GM12878 (cell line): ENCODE results near the gene MACF1.

ENCODE experiments used
- CEBPZ ChIP-seq: fragments of 150-350 bp; IDR thresholded peaks from 2 replicates; pipeline ENCODE4 v1.6.1; 2016; ENCODE audit warnings: low read depth, low read length
- CTCF ChIP-seq, 3 experiments: IDR thresholded peaks in 2 of 3; conservative IDR thresholded peaks in 1 of 3; 2 replicates each; pipeline ENCODE4 v1.5.1; 2011; ENCODE audit warnings: low read depth in 3 of 3, low read length in 3 of 3, mild to moderate bottlenecking in 3 of 3, control low read depth in 2 of 3, moderate library complexity in 2 of 3, inconsistent platforms in 1 of 3, mixed read lengths in 1 of 3; ENCODE audit not compliant: control insufficient read depth in 2 of 3, insufficient read depth in 1 of 3; ENCODE audit errors: extremely low read depth in 1 of 3
- EP300 ChIP-seq, 2 experiments: fragments of 150-350 bp in 1 of 2; IDR thresholded peaks; 2 replicates each; pipeline ENCODE4 v1.6.1; 2011 to 2012; ENCODE audit warnings: low read depth in 2 of 2, low read length in 2 of 2, borderline replicate concordance in 1 of 2, improper control_type of control experiment in 1 of 2, inconsistent platforms in 1 of 2; ENCODE audit not compliant: control insufficient read depth in 1 of 2
- EZH2 ChIP-seq: IDR thresholded peaks from 2 replicates; pipeline ENCODE4 v1.6.1; 2012; ENCODE audit warnings: low read depth, mild to moderate bottlenecking, control low read depth, inconsistent platforms, low read length, borderline replicate concordance; ENCODE audit not compliant: control insufficient read depth
- JUND ChIP-seq: IDR thresholded peaks from 2 replicates; pipeline ENCODE4 v1.6.1; 2012; ENCODE audit warnings: low read depth, mild to moderate bottlenecking, low read length, improper control_type of control experiment, moderate library complexity
- MYC ChIP-seq: IDR thresholded peaks from 2 replicates; pipeline ENCODE4 v1.6.1; 2011; ENCODE audit warnings: mild to moderate bottlenecking, low read length, moderate library complexity, inconsistent platforms; ENCODE audit not compliant: insufficient read depth, insufficient replicate concordance, insufficient read length, severe bottlenecking
- POLR2A ChIP-seq: IDR thresholded peaks from 2 replicates; pipeline ENCODE4 v1.6.1; 2011; ENCODE audit warnings: low read depth, mild to moderate bottlenecking, low read length
- RFX5 ChIP-seq: IDR thresholded peaks from 2 replicates; pipeline ENCODE4 v1.6.1; 2011; ENCODE audit warnings: low read depth, low read length, improper control_type of control experiment
- TF ChIP-seq, protein P1 (sequence below): IDR thresholded peaks from 2 replicates; pipeline ENCODE4 v1.6.1; 2011; ENCODE audit warnings: borderline replicate concordance, low read depth, mild to moderate bottlenecking, moderate library complexity, mixed read lengths, low read length; ENCODE audit not compliant: insufficient read depth; ENCODE audit errors: extremely low read length

GRCh38 chr1:39438042-39438441, 233.5 kb downstream of the MACF1 start:
- TF ChIP-seq, protein P1, sequence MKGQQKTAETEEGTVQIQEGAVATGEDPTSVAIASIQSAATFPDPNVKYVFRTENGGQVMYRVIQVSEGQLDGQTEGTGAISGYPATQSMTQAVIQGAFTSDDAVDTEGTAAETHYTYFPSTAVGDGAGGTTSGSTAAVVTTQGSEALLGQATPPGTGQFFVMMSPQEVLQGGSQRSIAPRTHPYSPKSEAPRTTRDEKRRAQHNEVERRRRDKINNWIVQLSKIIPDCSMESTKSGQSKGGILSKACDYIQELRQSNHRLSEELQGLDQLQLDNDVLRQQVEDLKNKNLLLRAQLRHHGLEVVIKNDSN, result no peak
- TF ChIP-seq CTCF (IDR thresholded peaks at IDR 0.05 in 2 of 3, conservative IDR thresholded peaks at IDR 0.05 in 1 of 3; ENCODE audit: control insufficient read depth in 2 of 3, extremely low read depth in 1 of 3, insufficient read depth in 1 of 3, low read depth in 3 of 3, low read length in 3 of 3) (no peak), CEBPZ (no peak), RFX5 (no peak), POLR2A (no peak), EP300 (IDR thresholded peaks at IDR 0.05; ENCODE audit: borderline replicate concordance in 1 of 2, control insufficient read depth in 1 of 2, low read depth in 2 of 2, low read length in 2 of 2) (no peak), JUND (no peak), EZH2 (no peak), MYC (no peak)
